Measurements from ENCODE around the gene PRLH.

PRLH gene, protein sequence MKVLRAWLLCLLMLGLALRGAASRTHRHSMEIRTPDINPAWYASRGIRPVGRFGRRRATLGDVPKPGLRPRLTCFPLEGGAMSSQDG

DNA sequence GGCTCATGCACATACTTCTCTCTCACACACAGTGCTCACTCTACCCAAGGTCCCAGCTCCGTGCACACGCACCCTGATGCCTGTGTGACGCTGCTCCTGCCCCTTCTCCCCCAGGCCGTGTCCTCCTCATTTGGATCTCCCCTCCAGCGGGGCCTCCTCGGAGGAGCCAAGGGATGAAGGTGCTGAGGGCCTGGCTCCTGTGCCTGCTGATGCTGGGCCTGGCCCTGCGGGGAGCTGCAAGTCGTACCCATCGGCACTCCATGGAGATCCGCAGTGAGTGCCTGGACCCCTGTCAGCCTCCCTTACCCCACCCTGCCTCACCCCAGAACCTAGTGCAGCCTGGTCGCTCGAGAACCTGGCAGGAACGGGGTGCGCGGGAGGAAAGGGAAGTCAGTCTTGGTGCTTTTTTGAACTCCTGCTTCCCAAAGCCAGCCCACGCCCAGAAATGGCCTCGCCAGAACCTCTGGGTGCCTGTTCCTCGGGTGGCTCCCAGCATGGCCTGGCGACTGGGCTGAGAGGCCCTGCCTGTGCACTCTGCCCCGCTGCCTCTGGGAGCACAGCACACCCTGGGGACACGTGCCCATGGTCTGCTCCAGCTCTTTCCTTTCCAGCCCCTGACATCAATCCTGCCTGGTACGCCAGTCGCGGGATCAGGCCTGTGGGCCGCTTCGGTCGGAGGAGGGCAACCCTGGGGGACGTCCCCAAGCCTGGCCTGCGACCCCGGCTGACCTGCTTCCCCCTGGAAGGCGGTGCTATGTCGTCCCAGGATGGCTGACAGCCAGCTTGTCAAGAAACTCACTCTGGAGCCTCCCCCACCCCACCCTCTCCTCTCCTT, at the start of gene PRLH:
Gene PRLH, plus strand, starts transcription at position 174 of the 835 bp plus-strand sequence. Its CDS starts 0 bp downstream, at position 174.
- no peak for DNase-seq

DNA sequence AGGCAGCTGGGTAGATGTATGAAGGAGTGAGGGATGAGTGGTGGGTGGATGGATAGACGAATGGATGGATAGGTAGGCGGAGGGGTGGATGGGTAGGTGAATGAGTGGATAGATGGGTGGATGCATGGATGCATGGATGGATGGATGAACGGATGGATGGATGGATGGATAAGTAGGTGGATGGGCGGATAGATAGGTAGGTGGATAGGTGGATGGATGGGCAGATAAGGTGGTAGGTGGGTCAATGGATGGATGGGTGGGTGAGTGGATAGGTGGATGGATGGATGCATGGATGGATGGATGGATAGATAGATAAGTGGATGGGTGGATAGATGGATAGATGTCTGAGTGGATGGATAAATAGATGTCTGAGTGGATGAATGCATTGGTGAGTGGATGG, 49.2 kb upstream of the PRLH start:
- no peak for DNase-seq

GRCh38 chr2:237517990-237518389, 48.4 kb upstream of the PRLH start:
- no peak for DNase-seq

- no peak for DNase-seq
These were observed 46.7 kb upstream of the PRLH start for GRCh38 chr2:237519506-237520245.

GRCh38 chr2:237520290-237520689, 46.1 kb upstream of the PRLH start:
- DNase-seq = no peak

DNA sequence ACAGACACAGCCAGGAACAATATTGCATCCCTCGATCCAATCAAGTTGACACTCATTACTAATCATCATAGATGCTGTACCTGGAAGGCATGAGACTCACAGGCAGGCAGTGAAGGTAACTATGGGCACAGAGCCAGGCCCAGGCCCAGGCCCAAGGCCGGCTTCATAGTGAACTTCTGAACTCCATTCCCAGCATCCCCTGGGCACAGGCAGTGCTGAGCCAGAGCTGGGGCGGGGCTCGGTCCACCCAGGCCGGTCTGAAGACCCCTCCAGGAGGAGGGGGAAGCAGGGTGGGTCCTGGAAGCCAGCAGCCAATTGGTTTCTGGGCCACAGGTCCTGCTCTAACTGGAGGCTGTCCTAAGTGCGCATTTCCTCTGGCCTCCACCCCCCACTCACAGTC, 41.7 kb upstream of the PRLH start:
- DNase-seq = no peak

DNA sequence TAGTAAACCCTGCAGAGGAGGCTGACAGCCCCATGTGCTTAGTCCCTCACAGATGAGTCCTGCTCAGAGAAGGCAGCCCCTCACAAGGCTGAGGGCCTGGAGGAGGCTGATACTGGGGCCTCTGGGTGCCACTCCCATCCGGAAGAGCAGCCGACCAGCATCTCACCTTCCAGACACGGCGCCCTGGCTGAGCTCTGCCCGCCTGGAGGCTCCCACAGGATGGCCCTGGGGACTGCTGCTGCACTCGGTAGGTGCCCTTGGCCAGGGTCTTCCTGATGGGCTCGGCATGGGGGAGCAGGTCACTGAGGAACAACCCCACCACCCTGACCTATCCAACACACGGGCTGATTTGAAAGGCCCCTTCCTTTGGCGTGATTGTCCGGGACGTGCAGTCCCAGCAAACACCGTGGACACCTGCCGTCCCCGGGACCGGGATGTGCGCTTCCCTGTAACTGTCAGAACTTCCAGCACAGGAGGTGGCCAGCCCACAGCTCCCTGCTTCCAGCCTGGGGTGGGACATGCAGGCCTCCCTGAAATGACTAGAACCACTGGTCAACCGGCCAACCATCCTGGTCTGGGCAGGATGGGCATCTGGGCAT, 40.7 kb upstream of the PRLH start:
- no peak for DNase-seq

DNA sequence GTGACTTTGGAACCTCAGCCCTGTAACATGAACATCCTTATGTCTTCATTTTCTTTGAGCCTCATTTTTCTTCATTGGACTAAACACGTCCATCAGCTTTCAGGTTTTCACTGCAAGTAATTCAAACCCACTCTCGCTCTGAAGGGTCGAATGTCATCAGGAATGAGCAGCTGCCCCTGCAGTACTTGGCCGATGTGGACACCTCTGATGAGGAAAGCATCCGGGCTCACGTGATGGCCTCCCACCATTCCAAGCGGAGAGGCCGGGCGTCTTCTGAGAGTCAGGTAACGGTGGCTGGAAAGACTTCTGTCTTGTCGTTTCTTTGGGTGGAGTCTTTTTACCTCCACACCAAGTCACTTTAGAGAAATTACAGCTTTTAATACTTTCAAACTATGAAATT, 39.1 kb upstream of the PRLH start:
- no peak for DNase-seq

DNA sequence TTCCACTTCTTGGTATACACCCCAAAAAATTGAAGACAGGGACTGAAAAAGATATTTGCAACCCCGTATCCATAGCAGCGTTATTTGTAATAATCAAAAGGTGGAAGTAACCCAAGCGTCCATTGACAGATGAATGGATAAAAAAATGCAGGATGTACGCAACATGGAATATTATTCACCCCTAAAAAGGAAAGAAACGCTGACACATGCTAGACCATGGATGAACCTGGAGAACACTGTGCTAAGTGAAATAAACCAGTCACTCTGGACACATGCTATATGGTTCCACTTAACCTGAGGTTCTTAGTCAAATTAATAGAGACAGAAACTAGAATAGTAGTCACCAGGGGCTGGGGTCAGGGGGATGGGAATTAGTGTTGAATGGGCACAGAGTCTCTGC, 38.6 kb upstream of the PRLH start:
- DNase-seq = no peak

DNA sequence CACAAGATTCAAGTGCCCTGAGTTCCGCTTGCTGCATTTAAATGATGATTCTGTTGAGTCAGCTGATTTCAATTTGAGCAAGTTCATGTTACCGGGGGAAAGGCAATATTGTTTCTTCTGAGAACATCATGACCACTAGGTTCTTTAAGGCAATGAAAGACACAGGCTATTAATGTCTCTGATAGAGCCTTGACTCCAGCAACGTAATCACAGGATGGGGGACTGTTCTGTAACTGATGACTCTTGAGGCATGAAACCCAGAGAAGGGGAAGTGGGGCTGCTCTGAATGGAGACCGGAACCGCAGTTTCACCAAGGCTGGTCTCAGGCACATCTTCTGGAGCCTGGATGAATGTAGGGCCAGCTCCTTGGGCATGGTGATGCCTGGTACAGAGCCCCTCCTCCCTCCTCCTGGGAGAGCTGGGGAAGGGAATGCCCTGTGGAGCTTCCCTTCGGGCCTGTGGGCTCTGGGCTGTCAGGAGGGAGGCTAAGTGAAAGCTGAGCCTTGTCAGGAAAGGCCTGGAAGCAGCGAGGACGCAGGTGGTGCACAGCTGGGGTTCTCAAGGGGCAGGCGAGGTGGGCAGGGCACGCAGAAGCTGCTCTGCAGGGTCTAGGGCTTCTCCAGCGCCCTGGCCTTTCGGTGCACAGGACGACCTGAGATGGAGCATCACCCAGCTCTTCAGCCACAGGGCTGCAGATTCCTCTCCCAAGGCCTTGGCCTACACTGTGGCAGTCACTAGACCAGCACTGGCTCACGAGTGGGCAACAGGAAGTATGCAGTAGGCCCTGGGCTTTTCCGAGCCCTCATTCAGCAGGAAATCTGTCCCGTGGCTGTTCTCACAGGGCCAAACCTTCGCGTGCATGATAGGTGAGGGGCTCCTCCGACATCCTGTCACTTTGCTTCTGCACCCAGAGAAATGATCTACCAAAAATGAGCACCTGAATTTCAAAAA, 36.6 kb upstream of the PRLH start:
- no peak for DNase-seq

- DNase-seq = no peak
These were observed 35.6 kb upstream of the PRLH start for GRCh38 chr2:237530472-237531433.

DNA sequence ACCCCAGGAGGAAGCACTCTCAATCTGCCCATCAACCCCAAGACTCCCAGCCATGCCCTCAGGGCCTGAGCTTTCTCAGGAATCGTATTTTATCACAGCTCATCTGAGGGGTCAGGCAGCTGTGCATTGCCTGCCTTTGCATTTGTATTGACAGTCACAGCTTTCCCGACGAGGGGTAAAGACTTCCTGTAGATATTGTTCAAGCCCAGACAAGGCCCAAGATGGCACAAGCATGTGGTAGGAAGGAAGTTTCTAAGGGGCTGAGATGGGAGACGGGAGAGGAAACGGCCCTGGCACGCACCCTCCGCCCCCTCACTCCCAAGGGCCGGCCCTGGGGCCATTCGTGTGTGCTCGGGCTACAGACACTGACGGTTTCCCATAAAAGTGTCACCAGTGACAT, 34.2 kb upstream of the PRLH start:
- no peak for DNase-seq

GRCh38 chr2:237533668-237534161, 32.7 kb upstream of the PRLH start:
- DNase-seq = no peak

GRCh38 chr2:237534380-237534779, 32.0 kb upstream of the PRLH start:
- no peak for DNase-seq

- DNase-seq = no peak
These were observed 30.8 kb upstream of the PRLH start for GRCh38 chr2:237535385-237536082.

GRCh38 chr2:237536083-237536415, 30.3 kb upstream of the PRLH start:
- no peak for DNase-seq

DNA sequence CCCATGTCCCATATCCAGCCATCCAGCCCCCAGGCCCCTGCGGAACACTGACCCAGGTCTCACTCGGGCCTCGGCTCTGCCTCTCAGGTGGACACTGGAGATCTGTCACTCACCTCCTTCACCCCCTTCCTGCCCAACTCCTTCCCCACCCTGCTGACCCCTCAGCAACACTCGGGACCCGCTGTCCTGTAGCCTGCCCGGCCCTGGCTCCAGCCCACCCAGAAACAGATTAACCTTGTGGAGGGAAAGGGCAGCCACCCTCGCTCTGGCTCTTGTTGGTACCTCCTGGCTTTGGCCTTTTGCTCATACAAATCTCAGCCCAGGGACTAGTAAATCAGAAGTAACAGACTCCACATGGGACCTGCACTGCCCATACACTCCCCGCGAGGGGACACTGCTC, 29.8 kb upstream of the PRLH start:
- DNase-seq = no peak

- no peak for DNase-seq
These were observed 28.2 kb upstream of the PRLH start for GRCh38 chr2:237538001-237538720.

GRCh38 chr2:237538901-237539300, 27.5 kb upstream of the PRLH start:
- no peak for DNase-seq

GRCh38 chr2:237539681-237540080, 26.7 kb upstream of the PRLH start:
- DNase-seq = no peak
